PC-9 (cell line): ENCODE results near the gene UBN1. TPM values are rescaled to one million over a fixed set of nuclear protein-coding genes. Genes with fewer than 3 reads are reported as not detected.

Source experiments
- BruUV-seq: library from RNA; stranded (reverse); fragments of 400-500 nt; replicated peaks from 2 replicates; lab custom pipeline; 2021; lab: Mats Ljungman, UMichigan
- CTCF ChIA-PET: fragments of 300-600 bp; sonication (Branson Sonifier 250); formaldehyde crosslinking; loops from one replicate; lab custom pipeline; 2022; ENCODE audit warnings: antibody characterized with exemption; lab: Charles Lee
- POLR2A ChIA-PET: fragments of 300-600 bp; sonication (Branson Sonifier 250); formaldehyde crosslinking; loops from one replicate; lab custom pipeline; 2022; ENCODE audit warnings: antibody characterized with exemption; ENCODE audit not compliant: unreplicated experiment; lab: Charles Lee
- DNase-seq, 2 experiments: peaks; one replicate each; pipeline versions ENCODE4 v3.0.0 to v3.0.0-alpha.2; 2015 to 2022; ENCODE audit warnings: mixed read lengths in 1 of 2
- H2AFZ ChIP-seq: fragments of 200-600 bp; sonication (generic); 2 replicates; pipeline ENCODE4 v1.8.1; 2017; ENCODE audit warnings: antibody characterized with exemption
- H3F3A ChIP-seq: fragments of 200-600 bp; sonication (generic); 2 replicates; pipeline ENCODE4 v1.8.1; 2017; ENCODE audit warnings: antibody characterized with exemption, mild to moderate bottlenecking, low read depth; ENCODE audit not compliant: insufficient read depth
- H3K27ac ChIP-seq: fragments of 200-600 bp; sonication (generic); 2 replicates; pipeline ENCODE4 v1.6.1; 2016; ENCODE audit warnings: mixed run types
- H3K27me3 ChIP-seq: fragments of 200-600 bp; sonication (generic); 2 replicates; pipeline ENCODE4 v1.6.1; 2016; ENCODE audit warnings: low read depth, mixed run types; ENCODE audit not compliant: insufficient read depth
- H3K36me3 ChIP-seq: fragments of 200-600 bp; sonication (generic); 2 replicates; pipeline ENCODE4 v1.6.1; 2016; ENCODE audit warnings: low read depth, mixed run types
- H3K4me1 ChIP-seq: fragments of 200-600 bp; sonication (generic); replicated peaks from 2 replicates; pipeline ENCODE4 v1.6.1; 2016; ENCODE audit warnings: mixed run types; ENCODE audit not compliant: insufficient read depth
- H3K4me2 ChIP-seq: fragments of 200-600 bp; sonication (generic); 2 replicates; pipeline ENCODE4 v1.6.1; 2017; ENCODE audit warnings: mixed run types
- H3K4me3 ChIP-seq: fragments of 200-600 bp; sonication (generic); 2 replicates; pipeline ENCODE4 v1.6.1; 2016; ENCODE audit warnings: mixed run types
- H3K79me2 ChIP-seq: fragments of 200-600 bp; sonication (generic); 2 replicates; pipeline ENCODE4 v1.6.1; 2017; ENCODE audit warnings: low read depth, mixed run types
- H3K9me2 ChIP-seq: fragments of 200-600 bp; sonication (generic); 2 replicates; pipeline ENCODE4 v1.8.1; 2017; ENCODE audit warnings: mild to moderate bottlenecking; ENCODE audit not compliant: insufficient read depth
- H3K9me3 ChIP-seq: fragments of 200-600 bp; sonication (generic); 2 replicates; pipeline ENCODE4 v1.8.1; 2016; ENCODE audit warnings: low read depth; ENCODE audit not compliant: insufficient read depth
- H4K20me1 ChIP-seq: fragments of 200-600 bp; sonication (generic); 2 replicates; pipeline ENCODE4 v1.8.1; 2017; ENCODE audit not compliant: insufficient read depth
- CTCF ChIP-seq: fragments of 200-600 bp; sonication (generic); conservative IDR thresholded peaks from 2 replicates; pipeline ENCODE4 v1.6.1; 2017; ENCODE audit warnings: mixed run types, antibody characterized with exemption, mild to moderate bottlenecking, moderate library complexity
- EZH2 ChIP-seq: fragments of 200-600 bp; sonication (generic); IDR thresholded peaks from 2 replicates; pipeline ENCODE4 v1.8.0; 2017; ENCODE audit warnings: antibody characterized with exemption, low read depth
- intact Hi-C: fragments of 100-400 bp; cut with micrococcal nuclease; formaldehyde crosslinking; loops from one replicate; pipeline ENCODE4 v1.10.0; 2022; ENCODE audit not compliant: unreplicated experiment
- total RNA-seq: library from RNA; stranded (reverse); gene quantifications from 2 replicates; pipeline ENCODE4 v1.2.3, GENCODE V29; 2021

The UBN1 gene
- total RNA-seq, 1 experiment from 2014 or later: 44.1 TPM

GRCh38 chr16:4909825-4910224 is 62.5 kb downstream of the UBN1 start:
- H2AFZ ChIP-seq: no peak overlapping the region
- no peak overlapping the region for H3K4me3 ChIP-seq
- no peak overlapping the region for H3K27ac ChIP-seq
- peaks cover 10% of the 10 kb centered on the region; the same call in 1 of the 2 replicates for H4K20me1 ChIP-seq
- H3K9me2 ChIP-seq: no peaks in the 10 kb centered on the region
- CTCF ChIA-PET: no interaction called here
- peaks cover 24% of the 10 kb centered on the region for H3K79me2 ChIP-seq
- H3F3A ChIP-seq: peaks cover 47% of the 10 kb centered on the region; the same call in 1 of the 2 replicates
- H3K27me3 ChIP-seq: no peaks in the 10 kb centered on the region
- H3K4me2 ChIP-seq: no peak overlapping the region
- H3K9me3 ChIP-seq: no peaks in the 10 kb centered on the region
- peaks cover 12% of the 10 kb centered on the region; the same call in 1 of the 2 replicates for H3K36me3 ChIP-seq
- peaks cover 23% of the 10 kb centered on the region for H3K4me1 ChIP-seq
- DNase-seq: no peak
- BruUV-seq: no TSS peak
- intact Hi-C loops: no loop called here
- TF ChIP-seq CTCF (no peak), EZH2 (no peak)
- POLR2A ChIA-PET: no interaction called here

DNA sequence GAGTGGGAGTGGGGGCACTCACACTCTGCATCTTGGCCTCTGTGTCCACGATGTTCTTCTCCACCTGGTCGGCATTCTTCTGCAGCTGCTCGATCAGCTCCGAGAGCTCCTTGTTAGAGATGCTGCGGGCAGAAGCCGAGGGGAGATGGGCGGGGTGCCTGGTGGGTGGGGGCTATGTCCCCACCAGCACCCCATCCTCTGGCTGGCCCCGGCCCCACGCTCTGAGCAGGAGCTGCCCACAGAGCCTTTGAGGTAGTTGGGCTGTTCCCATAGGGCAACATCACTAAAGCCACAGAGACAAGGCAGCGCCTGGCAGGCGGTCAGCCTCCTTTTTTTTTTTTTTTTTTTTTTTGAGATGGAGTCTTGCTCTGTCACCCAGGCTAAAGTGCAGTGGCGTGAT is 63.5 kb downstream of the UBN1 start:
- ChIA-PET CTCF (no interaction called here), POLR2A (interaction anchor here (0.6 kb wide), 1 partner anchor 159 kb away, joined by 3 read pairs; no protein-coding TSS in a partner anchor)
- Histone ChIP-seq H3K4me1 (peaks cover 33% of the 10 kb centered on the region), H3K4me2 (no peak overlapping the region), H3K79me2 (peaks cover 27% of the 10 kb centered on the region), H3K9me2 (no peaks in the 10 kb centered on the region), H4K20me1 (0 out of 2 replicates have a peak, but pooled peaks cover 10% of the 10 kb centered on the region), H3K36me3 (peaks cover 12% of the 10 kb centered on the region; the same call in 1 of the 2 replicates), H2AFZ (no peak overlapping the region), H3K27me3 (no peaks in the 10 kb centered on the region), H3F3A (peaks cover 56% of the 10 kb centered on the region; the same call in 1 of the 2 replicates), H3K27ac (no peak overlapping the region), H3K9me3 (no peaks in the 10 kb centered on the region), H3K4me3 (no peak overlapping the region)
- no peak for DNase-seq
- intact Hi-C loops: no loop called here
- BruUV-seq: no TSS peak
- no peak for TF ChIP-seq EZH2
- TF ChIP-seq CTCF: no peak

GRCh38 chr16:4911970-4912386 is 64.7 kb downstream of the UBN1 start:
- Histone ChIP-seq H3K4me2 (peak overlapping the region; percentile 27), H3F3A (peaks cover 60% of the 10 kb centered on the region), H3K27me3 (no peaks in the 10 kb centered on the region), H3K9me2 (no peaks in the 10 kb centered on the region), H3K27ac (peak overlapping the region; percentile 47), H2AFZ (no peak overlapping the region), H3K9me3 (no peaks in the 10 kb centered on the region), H3K79me2 (peaks cover 37% of the 10 kb centered on the region), H3K36me3 (peaks cover 12% of the 10 kb centered on the region; the same call in 1 of the 2 replicates), H3K4me1 (peaks cover 45% of the 10 kb centered on the region), H4K20me1 (0 out of 2 replicates have a peak, but pooled peaks cover 5% of the 10 kb centered on the region), H3K4me3 (no peak overlapping the region)
- TF ChIP-seq CTCF (no peak), EZH2 (no peak)
- DNase-seq: peak; percentile 74 to 76
- no TSS peak for BruUV-seq
- ChIA-PET POLR2A (interaction anchor here (0.6 to 0.7 kb wide), 2 partner anchors 24 to 31 kb away, joined by 3 to 4 read pairs; no protein-coding TSS in a partner anchor), CTCF (interaction anchor here (0.7 kb wide), 1 partner anchor 32 kb away, joined by 8 read pairs; no protein-coding TSS in a partner anchor)
- intact Hi-C loops: loop anchor here (1.0 to 2.0 kb wide), 2 partner anchors 29 to 33 kb away; no protein-coding TSS in a partner anchor
